Activated CD4-positive, alpha-beta T cell treated with anti-CD3 and anti-CD28 coated beads, Interleukin-2, amount 10 ng/mL, durations not matched to agents 7 days and 5 days (primary cell): ENCODE data around the gene WDR62. TPM values are rescaled to one million over a fixed set of nuclear protein-coding genes. Genes with fewer than 3 reads are reported as not detected.
"Not testable (repeated sequence)": the region's sequence is repeated elsewhere in the genome, so short reads cannot be mapped to it uniquely, and the experiment has no call there.

Source experiments
- CTCF ChIA-PET: fragments of 350-600 bp; sonication (Branson Sonifier 250); formaldehyde crosslinking; loops from one replicate; lab custom pipeline; 2021; ENCODE audit warnings: antibody characterized with exemption; lab: Charles Lee
- POLR2A ChIA-PET: fragments of 350-600 bp; sonication (Branson Sonifier 250); formaldehyde crosslinking; loops from one replicate; lab custom pipeline; 2021; ENCODE audit warnings: antibody characterized with exemption; lab: Charles Lee
- DNase-seq: peaks from one replicate; pipeline ENCODE4 v3.0.0-alpha.2; 2020
- H3K27ac Mint-ChIP-seq: one replicate; pipeline ENCODE4 v1.8.0; 2021; ENCODE audit warnings: mild to moderate bottlenecking, moderate library complexity, mixed read lengths
- H3K27me3 Mint-ChIP-seq: one replicate; pipeline ENCODE4 v1.8.0; 2021; ENCODE audit warnings: mixed read lengths
- H3K36me3 Mint-ChIP-seq: one replicate; pipeline ENCODE4 v1.8.0; 2021; ENCODE audit warnings: low read depth, mixed read lengths
- H3K4me1 Mint-ChIP-seq: one replicate; pipeline ENCODE4 v1.8.0; 2021; ENCODE audit warnings: mixed read lengths
- H3K4me3 Mint-ChIP-seq: one replicate; pipeline ENCODE4 v1.8.0; 2021; ENCODE audit warnings: mild to moderate bottlenecking, moderate library complexity, mixed read lengths
- H3K9me3 Mint-ChIP-seq: one replicate; pipeline ENCODE4 v1.8.0; 2021; ENCODE audit warnings: mixed read lengths
- total RNA-seq, 2 experiments: library from RNA; stranded (reverse); gene quantifications; one replicate each; pipeline ENCODE4 v1.2.3, GENCODE V29; 2021

Gene WDR62
- total RNA-seq, 2 experiments from 2014 or later = 33.4 to 37.1 TPM

GRCh38 chr19:36025541-36025940, 29.2 kb upstream of the WDR62 start:
- CTCF ChIA-PET = interaction anchor here (0.6 kb wide), 1 partner anchor 37 kb away, joined by 6 read pairs; no protein-coding TSS in a partner anchor
- Mint-ChIP-seq H3K36me3 (peaks cover 10% of the 10 kb centered on the region), H3K4me1 (no peaks in the 10 kb centered on the region), H3K4me3 (no peak overlapping the region), H3K27me3 (no peaks in the 10 kb centered on the region), H3K27ac (no peak overlapping the region), H3K9me3 (no peaks in the 10 kb centered on the region)
- no peak for DNase-seq
- POLR2A ChIA-PET = no interaction called here

- H3K9me3 Mint-ChIP-seq = no peaks in the 10 kb centered on the region
- H3K27me3 Mint-ChIP-seq = no peaks in the 10 kb centered on the region
- CTCF ChIA-PET = no interaction called here
- DNase-seq = no peak
- peaks cover 11% of the 10 kb centered on the region for H3K36me3 Mint-ChIP-seq
- H3K27ac Mint-ChIP-seq = no peak overlapping the region
- no peak overlapping the region for H3K4me3 Mint-ChIP-seq
- H3K4me1 Mint-ChIP-seq = no peaks in the 10 kb centered on the region
- POLR2A ChIA-PET = interaction anchor here (0.6 kb wide), 1 partner anchor 11 kb away, joined by 3 read pairs; no protein-coding TSS in a partner anchor
These were observed 28.4 kb upstream of the WDR62 start for GRCh38 chr19:36026091-36026876.

GRCh38 chr19:36027696-36028095, 27.0 kb upstream of the WDR62 start:
- peaks cover 4% of the 10 kb centered on the region for H3K4me1 Mint-ChIP-seq
- H3K9me3 Mint-ChIP-seq = no peaks in the 10 kb centered on the region
- no peak overlapping the region for H3K4me3 Mint-ChIP-seq
- ChIA-PET POLR2A (no interaction called here), CTCF (interaction anchor here (1.5 kb wide), 1 partner anchor 9 kb away, joined by 3 read pairs; no protein-coding TSS in a partner anchor)
- H3K27me3 Mint-ChIP-seq = no peaks in the 10 kb centered on the region
- peaks cover 11% of the 10 kb centered on the region for H3K36me3 Mint-ChIP-seq
- DNase-seq = no peak
- no peak overlapping the region for H3K27ac Mint-ChIP-seq

- Mint-ChIP-seq H3K4me1 (peaks cover 8% of the 10 kb centered on the region), H3K9me3 (no peaks in the 10 kb centered on the region), H3K4me3 (no peak overlapping the region), H3K36me3 (peaks cover 8% of the 10 kb centered on the region), H3K27me3 (no peaks in the 10 kb centered on the region), H3K27ac (no peak overlapping the region)
- ChIA-PET POLR2A (interaction anchor here (0.6 kb wide), 1 partner anchor 172 kb away, joined by 5 read pairs; no protein-coding TSS in a partner anchor), CTCF (interaction anchor here (0.7 to 1.5 kb wide), 2 partner anchors 10 to 18 kb away, joined by 3 read pairs; no protein-coding TSS in a partner anchor)
- no peak for DNase-seq
These were observed 26.2 kb upstream of the WDR62 start for GRCh38 chr19:36028313-36029041.

GRCh38 chr19:36030264-36031148, 24.2 kb upstream of the WDR62 start:
- DNase-seq = no peak
- ChIA-PET CTCF (interaction anchor here (0.9 kb wide), 1 partner anchor 16 kb away, joined by 3 read pairs; the partner anchor contains the start of gene ALKBH6), POLR2A (no interaction called here)
- Mint-ChIP-seq H3K4me3 (no peak overlapping the region), H3K4me1 (peaks cover 24% of the 10 kb centered on the region), H3K27ac (peak overlapping the region; percentile 15), H3K9me3 (no peaks in the 10 kb centered on the region), H3K27me3 (no peaks in the 10 kb centered on the region), H3K36me3 (peaks cover 22% of the 10 kb centered on the region)

- Mint-ChIP-seq H3K9me3 (no peaks in the 10 kb centered on the region), H3K27me3 (no peaks in the 10 kb centered on the region), H3K27ac (no peak overlapping the region), H3K36me3 (peaks cover 27% of the 10 kb centered on the region), H3K4me3 (no peak overlapping the region), H3K4me1 (peaks cover 30% of the 10 kb centered on the region)
- POLR2A ChIA-PET = no interaction called here
- CTCF ChIA-PET = interaction anchor here (0.9 kb wide), 1 partner anchor 17 kb away, joined by 3 read pairs; the partner anchor contains the start of gene ALKBH6
- no peak for DNase-seq
These were observed 23.4 kb upstream of the WDR62 start for GRCh38 chr19:36031308-36031707.

- POLR2A ChIA-PET = no interaction called here
- Mint-ChIP-seq H3K36me3 (peaks cover 29% of the 10 kb centered on the region), H3K4me3 (peak within 1 kb of the TSS; percentile 43), H3K9me3 (no peaks in the 10 kb centered on the region), H3K27ac (peak within 1 kb of the TSS; percentile 54), H3K27me3 (no peaks in the 10 kb centered on the region), H3K4me1 (peaks cover 39% of the 10 kb centered on the region)
- CTCF ChIA-PET = interaction anchor here (0.5 kb wide), 1 partner anchor 31 kb away, joined by 3 read pairs; no protein-coding TSS in a partner anchor
- DNase-seq = peak; percentile 21
These were observed 22.2 kb upstream of the WDR62 start, which contains the start of gene CLIP3 for GRCh38 chr19:36032251-36033104. TSS of gene CLIP3 (minus strand) at chr19:36032873. CDS start at chr19:36032357, 516 bp downstream.

- no peaks in the 10 kb centered on the region for H3K9me3 Mint-ChIP-seq
- no peaks in the 10 kb centered on the region for H3K27me3 Mint-ChIP-seq
- no peak overlapping the region for H3K4me3 Mint-ChIP-seq
- H3K36me3 Mint-ChIP-seq = peaks cover 11% of the 10 kb centered on the region
- CTCF ChIA-PET = no interaction called here
- H3K4me1 Mint-ChIP-seq = peaks cover 18% of the 10 kb centered on the region
- DNase-seq = no peak
- H3K27ac Mint-ChIP-seq = no peak overlapping the region
- POLR2A ChIA-PET = no interaction called here
These were observed 14.2 kb upstream of the WDR62 start for GRCh38 chr19:36040495-36040894.

GRCh38 chr19:36041092-36041491, 13.6 kb upstream of the WDR62 start:
- H3K4me3 Mint-ChIP-seq, POLR2A ChIA-PET, H3K9me3 Mint-ChIP-seq, H3K27ac Mint-ChIP-seq, DNase-seq, H3K36me3 Mint-ChIP-seq, H3K27me3 Mint-ChIP-seq: not testable (repeated sequence)
- peaks cover 12% of the 10 kb centered on the region for H3K4me1 Mint-ChIP-seq
- CTCF ChIA-PET = interaction anchor here (0.6 kb wide), 1 partner anchor 14 kb away, joined by 3 read pairs; no protein-coding TSS in a partner anchor

GRCh38 chr19:36041831-36042230, 12.9 kb upstream of the WDR62 start:
- Mint-ChIP-seq H3K27me3 (no peaks in the 10 kb centered on the region), H3K9me3 (no peaks in the 10 kb centered on the region), H3K27ac (no peak overlapping the region), H3K4me3 (no peak overlapping the region), H3K4me1 (peaks cover 9% of the 10 kb centered on the region), H3K36me3 (peaks cover 10% of the 10 kb centered on the region)
- POLR2A ChIA-PET = no interaction called here
- CTCF ChIA-PET = no interaction called here
- no peak for DNase-seq

GRCh38 chr19:36043952-36044351, 10.7 kb upstream of the WDR62 start:
- peaks cover 7% of the 10 kb centered on the region for H3K36me3 Mint-ChIP-seq
- H3K9me3 Mint-ChIP-seq = no peaks in the 10 kb centered on the region
- ChIA-PET POLR2A (no interaction called here), CTCF (interaction anchor here (0.8 kb wide), 1 partner anchor 10 kb away, joined by 3 read pairs; the partner anchor contains the start of gene THAP8)
- H3K27ac Mint-ChIP-seq = no peak overlapping the region
- H3K4me3 Mint-ChIP-seq = no peak overlapping the region
- DNase-seq = no peak
- H3K27me3 Mint-ChIP-seq = no peaks in the 10 kb centered on the region
- no peaks in the 10 kb centered on the region for H3K4me1 Mint-ChIP-seq
